CD4-positive, alpha-beta T cell treated with Interferon alpha-2 for 1 hour (primary cell): Measurements from ENCODE around the gene RPL19.

Source experiments
- DNase-seq, 2 donors: peaks; one replicate each; pipeline ENCODE4 v3.0.0-alpha.2; 2020 to 2022

Gene RPL19

DNA sequence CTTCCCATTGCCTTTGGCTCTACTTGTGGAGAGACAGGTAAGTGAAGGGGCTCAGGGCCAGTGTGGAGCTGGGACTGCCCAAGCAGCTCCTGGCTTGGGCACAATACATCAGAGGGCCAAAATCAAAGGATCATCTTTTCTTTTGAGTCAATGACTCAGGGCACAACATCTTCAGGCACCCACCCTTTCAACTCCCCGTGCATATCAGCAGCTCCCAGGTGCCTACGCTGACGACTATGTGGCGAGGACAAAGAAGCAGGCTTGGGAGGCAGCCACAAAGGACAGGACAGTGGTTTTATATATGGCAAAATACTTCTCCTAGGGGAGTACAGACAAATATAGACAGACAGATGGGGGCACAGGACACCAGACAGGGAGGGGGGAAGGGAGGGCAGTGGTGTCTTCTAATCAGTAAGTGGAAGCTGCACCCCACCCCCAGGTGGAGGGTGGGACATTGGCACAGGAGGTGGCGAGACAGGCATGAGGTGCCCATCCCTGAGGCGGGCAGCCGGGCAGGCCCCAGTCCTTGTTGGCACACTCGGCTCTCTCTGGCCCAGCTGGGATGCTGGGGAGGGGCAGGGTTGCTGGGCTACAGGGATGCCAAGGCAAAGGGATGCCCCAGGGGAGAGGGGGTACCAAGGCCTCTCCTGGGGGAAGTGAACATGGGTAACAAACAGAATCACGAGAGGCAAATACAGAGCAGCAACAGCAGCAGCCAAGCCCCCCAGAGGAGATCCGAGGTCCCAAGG lies 26.4 kb upstream of the RPL19 start:
- DNase-seq: no peak

DNA sequence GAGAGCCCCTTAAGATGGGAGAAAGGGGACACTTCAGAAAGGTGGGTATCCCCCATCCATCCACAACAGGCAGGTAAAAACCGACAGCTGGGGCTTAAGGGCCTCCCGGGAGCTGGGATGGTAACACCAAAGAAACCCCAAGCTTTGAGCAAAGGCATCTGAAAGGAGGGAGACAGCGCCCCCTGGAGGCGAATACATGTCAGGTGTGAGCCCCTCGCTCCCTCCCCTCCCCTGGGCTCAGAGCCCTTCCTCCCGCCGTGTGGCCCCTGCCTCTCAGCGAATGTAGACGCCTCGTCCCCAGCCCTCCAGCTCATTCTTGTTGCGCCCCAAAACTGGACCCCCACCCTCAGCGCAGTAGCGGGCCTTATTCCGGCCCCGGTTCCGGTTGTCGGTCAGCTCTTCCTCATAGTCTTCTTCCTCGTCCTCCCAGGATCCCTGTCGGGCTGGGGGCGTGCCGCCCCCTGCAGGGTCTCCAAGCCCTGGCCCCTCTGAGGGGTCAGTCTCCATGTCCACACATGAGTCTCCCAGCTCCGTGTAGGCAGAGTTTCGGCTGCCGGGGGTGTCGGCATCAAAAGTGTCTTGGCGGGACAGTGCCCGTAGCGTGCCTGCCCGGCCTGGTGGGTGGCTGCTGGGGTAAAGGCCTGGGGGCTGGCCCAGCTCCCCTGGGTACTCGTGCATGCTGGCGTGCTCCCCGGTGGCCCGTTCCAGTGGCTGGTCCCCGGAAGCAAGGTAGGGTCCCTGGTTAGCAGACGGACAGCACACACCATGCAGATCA lies 25.0 kb upstream of the RPL19 start:
- DNase-seq: peak; percentile 76 to 79

GRCh38 chr17:39175695-39176093 lies 24.4 kb upstream of the RPL19 start:
- no peak for DNase-seq

- no peak for DNase-seq
Observed at GRCh38 chr17:39177256-39177655, 22.8 kb upstream of the RPL19 start.

- DNase-seq: no peak
Observed at GRCh38 chr17:39178536-39178935, 21.5 kb upstream of the RPL19 start.

- no peak for DNase-seq
Observed at GRCh38 chr17:39181303-39181702, 18.8 kb upstream of the RPL19 start.

DNA sequence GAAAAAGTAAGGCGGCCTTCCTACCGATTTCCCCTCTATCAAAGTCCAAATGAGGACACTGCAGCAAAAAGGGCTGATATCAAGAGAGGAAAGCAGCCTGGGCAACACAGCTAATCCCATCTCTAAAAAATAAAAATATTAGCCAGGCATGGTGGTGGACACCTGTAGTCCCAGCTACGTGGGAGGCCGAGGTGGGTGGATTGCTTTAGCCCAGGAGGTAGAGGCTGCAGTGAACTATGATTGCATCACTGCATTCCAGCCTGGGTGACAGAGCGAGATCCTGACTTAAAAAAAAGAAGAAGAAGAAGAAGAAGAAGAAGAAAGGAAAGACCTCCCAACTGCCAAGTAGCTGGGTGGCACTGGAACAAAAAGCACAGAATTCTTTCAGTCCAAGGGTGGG lies 17.0 kb upstream of the RPL19 start:
- no peak for DNase-seq

- DNase-seq: no peak
Observed at GRCh38 chr17:39183720-39184119, 16.4 kb upstream of the RPL19 start.

DNA sequence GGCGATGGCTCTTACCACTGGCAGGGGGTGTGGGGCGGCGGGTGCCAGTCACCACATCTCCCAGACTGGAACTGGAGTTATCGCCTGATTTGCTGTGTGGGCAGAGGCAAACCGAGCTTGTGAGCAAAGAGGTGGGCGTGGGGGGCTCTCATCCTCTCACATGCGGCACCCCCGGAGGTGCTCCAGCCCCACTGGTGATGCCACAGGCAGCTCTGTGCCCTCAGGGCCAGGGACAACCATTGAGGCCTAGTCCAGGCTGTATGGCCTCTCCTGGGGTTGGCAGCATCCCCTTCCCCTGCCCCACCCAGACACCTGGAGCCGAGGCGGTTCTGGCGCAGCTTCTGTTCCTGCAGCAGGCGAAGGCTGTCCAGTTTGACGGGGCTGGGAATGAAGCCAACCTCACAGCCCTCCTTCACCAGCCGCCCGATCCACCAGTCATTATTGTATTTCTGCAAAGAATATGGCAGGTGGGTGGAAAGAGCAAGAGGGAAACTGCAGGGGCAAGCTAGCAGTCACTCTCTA lies 13.5 kb upstream of the RPL19 start:
- no peak for DNase-seq

DNA sequence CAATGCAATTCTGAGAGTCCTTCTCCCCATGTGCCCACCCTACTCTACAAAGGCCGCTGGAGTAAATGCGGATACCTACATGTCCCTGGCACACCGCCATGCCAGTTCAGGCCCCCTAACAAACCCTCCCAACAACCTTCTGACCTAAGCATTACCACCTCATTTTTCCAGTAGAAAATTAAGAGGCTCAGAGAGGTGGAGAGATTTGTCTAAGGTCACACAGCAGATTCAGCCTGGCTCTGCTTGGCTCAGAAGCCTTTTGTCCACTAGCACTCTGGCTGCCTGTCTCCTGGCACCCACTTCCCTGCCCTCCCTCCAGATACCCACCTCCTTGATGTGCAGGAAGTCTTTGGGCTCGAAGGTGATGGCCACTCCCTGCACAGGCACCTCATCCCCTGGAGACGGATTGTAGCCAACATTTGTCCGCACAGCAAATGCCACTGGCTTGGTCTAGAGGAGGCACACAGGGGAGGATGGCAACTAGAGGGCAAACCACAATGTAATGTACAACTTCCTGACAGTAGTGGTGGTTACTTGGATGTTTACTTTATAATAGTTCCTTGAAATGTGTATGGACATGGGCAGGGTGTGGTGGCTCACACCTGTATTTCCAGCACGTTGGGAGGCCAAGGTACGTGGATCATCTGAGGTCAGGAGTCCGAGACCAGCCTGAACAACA lies 12.8 kb upstream of the RPL19 start:
- no peak for DNase-seq

DNA sequence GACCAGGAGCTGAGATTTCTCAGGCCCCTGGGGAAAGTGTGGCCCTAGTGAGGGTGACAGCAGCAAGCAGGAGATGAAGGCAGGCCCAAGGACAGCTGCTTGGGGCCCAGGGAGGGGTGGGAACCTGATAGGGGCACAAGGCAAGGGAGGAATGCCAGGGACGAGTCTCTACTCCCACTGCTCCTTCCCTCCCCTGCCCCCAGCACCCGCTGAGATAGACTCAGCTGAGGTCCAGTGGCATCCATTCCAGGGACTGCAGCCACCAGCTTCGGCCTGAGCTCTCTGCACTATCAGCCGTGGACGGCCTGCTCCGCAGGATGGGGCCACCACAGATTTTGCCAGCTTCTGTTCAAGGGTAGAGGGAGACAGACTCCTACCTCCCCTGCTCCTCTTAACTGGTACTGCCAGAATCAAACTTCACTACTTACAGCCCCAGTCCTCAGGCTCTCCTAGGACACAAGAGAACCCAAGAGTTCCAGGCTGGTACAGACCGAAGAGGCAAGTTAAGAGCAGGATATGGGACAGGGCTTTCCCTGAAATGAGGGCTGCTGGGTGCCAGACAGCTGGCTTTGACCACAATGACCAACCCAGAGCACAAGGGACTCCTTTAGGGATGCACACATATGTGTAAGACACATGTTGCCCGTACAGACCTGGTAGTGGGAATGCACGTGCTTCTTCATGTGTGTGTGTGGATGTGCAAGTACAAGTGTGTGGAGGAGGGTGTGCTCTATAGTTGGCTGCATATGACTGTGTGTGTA lies 8.2 kb upstream of the RPL19 start:
- no peak for DNase-seq

DNA sequence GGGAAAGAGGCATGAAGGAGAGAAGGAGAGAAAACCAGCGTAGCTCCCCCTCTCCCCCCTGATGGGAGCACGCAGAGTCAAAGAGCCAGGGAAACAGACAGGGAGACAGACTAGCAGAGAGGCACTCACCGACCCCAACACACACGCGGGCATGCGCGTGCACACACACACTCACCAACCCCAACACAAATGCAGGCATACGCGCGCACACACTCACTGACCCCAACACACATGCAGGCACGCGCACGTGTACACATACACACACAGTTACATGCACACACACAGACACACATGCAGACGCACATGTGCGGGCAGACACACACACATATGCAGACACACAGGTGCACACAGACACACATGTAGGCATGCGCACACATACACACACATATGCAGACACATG lies 7.2 kb upstream of the RPL19 start:
- DNase-seq: no peak

DNA sequence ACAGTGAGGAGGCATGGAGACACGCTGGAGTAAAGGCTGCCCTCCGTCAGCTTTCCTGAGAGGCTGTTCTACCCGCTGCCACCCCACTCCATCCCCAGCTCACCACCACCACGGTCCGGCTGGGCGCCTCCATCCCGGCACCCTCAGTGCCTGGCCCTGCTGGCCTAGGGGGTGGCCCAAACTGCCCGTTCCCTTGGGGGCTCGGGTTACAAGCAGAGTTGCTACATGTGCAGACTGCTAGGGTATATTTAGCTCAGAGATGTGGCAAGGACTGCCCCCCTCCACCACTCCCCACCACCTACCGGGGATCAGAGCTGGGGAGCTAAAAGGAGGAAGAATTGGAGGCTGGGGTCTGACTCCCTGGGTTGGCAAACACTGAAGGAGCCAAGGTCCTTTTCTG lies 6.7 kb upstream of the RPL19 start:
- DNase-seq: no peak

DNA sequence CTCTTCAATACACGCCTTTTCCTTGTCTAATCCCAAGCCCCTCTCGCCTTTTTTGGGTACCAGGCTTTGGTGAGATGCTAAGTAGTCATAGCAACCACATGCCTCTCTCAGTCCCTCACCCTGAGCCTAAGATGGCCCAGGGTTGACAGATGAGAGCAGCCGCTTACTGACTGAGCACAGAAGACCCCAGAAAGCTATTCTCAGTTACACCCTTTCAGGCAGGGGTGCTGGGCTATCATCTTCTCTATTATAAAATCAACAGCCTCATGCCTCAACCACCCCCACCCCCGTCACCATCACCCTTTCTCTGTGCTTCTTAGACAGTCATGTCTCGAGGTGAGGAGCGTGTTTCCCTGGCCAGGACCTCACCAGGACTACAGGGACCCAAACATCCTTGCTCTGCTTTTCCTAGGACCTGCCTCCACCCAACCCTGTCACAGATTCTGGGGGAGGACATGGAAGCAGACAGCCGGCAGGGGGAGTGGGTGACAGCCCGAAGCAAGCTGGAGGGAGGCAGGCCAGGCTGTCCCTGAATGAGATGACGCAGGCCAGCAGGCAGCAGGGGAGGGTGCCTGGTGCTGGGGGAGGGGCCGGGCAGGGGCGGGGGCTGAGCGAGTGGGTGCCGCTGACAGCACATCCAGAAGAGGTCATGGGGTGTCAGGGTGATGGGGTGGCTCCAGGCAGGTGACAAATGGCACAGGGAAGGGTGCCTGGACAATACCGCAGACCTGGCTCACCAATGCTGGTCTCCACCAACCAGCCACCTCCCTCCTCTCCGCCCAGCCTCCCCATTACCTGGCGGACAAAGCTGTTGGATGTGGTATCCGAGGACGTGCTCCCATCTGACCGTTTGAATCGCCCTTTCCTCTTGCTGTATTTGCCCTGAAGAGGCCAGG lies 5.7 kb upstream of the RPL19 start:
- no peak for DNase-seq

GRCh38 chr17:39194985-39195524 lies 5.0 kb upstream of the RPL19 start:
- DNase-seq: no peak

DNA sequence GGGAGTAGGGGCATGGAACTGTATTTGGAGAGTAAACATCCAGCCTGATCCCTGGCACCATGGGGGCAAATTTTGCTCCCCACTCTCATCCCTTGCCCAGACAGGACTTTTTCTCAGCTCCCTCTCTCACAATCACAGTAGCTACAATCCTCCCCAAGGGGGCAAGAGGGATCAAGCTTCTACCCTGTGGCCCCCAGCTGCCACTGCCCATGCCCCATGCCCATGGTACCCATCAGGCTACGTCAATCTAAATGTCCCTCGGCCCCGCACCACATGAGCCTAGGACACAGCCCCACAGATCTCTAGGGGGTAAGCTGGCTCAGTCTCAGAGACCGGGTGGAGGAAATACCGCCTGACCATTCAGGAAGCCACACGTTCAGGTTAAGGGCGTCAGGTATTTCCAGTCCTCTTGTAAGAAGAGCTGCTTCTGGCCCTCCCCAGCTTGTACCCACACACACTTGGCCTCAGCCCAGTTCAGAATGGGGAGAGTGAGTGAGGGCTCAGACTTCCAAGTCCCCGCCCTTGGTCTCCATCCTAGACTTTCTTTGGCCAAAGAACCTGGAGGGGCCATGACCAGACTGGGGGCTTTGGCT lies 4.4 kb upstream of the RPL19 start:
- peak in 1 of 2 donors; percentile 40 for DNase-seq

DNA sequence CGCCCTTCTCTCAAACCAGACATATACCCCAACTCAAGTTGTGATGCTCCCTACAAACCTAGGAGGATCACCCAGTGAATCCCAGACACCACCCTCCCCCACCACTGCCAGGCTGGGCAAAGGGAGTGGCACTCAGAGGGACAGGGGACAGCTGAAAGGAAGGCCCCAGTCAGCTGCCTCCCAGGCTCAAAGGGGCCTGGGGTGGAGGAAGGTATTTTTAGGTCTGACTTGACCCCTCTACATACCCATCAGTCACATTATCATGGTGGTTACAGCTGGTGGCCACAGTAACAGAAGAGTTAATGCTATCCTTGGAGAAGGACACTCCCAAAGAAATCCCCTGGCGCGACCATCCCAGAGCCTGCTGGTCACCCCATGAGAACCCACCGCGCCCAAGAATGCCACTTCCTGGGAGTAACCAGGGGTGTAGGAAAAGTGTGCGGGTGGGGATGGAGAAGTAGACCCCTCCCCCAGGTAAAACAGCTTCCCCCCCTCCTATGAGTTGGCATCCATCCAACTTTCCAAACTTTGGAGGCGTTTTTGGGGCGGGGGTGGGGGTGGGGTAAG lies 3.8 kb upstream of the RPL19 start:
- DNase-seq: no peak

- DNase-seq: peak in 1 of 2 donors; percentile 29
Observed at GRCh38 chr17:39196808-39197291, 3.2 kb upstream of the RPL19 start.

DNA sequence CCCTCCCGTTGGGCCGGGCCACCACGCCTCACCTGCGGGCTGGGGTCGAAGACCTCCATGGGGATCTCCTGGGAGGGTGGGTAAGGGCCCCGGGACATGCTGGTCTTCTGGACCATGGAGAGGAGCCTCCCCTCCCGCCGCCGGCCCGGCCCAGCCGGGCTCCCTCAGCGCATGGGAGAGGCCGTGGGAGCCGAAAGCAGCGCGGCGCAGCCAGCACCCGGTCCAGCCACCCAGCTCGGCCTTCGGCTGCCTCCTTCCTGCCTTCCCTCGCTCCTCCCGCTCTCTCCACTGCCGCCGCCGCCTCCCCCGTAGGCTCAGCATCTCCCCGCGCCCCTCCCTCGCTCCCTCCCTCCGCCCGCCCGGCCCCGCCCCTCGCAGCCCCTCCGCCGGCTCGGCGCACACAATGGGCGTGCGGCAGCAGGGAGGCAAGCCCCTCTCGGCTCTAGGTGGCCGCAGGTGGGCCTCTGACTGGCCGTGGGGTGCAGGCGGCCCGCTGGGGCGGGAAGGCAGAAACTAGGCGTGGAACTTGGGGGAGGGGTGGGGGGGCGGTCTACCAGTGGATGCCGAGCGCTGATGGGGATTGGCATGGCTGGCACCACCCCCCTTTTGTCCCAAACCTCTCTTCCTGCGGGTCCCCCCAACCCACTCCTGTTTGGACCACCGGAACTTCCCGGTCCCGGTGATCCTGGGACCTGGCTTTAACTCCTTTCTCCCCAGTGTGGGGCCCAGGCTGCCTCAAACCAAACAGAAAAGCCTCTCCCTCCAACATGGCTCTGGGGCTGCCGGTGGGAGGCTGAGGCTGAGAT lies 2.5 kb upstream of the RPL19 start, which contains the start of gene CACNB1:
Gene CACNB1 (minus strand): TSS at position 290 of the 806 bp plus-strand sequence. CDS start 174 bp downstream, at position 116.
- peak; percentile 42 to 74 for DNase-seq
